Tibial nerve (tissue), 4 donors: Measurements from ENCODE around the gene SNX18.

Source experiments
- CTCF ChIP-seq, 5 experiments: fragments of 200-600 bp in 3 of 5; fragments of 450-650 bp in 2 of 5; sonication (generic) in 3 of 5; IDR thresholded peaks; one replicate each; pipeline ENCODE4 v1.5.1; 2016 to 2019; ENCODE audit warnings: antibody characterized with exemption in 5 of 5, mild to moderate bottlenecking in 3 of 5, moderate library complexity in 2 of 5
- EP300 ChIP-seq, 2 donors: sonication (generic); formaldehyde crosslinking; IDR thresholded peaks; one replicate each; pipeline ENCODE4 v1.6.1; 2017; ENCODE audit warnings: antibody characterized with exemption in 2 of 2, mild to moderate bottlenecking in 1 of 2
- POLR2A ChIP-seq, 2 donors: fragments of 450-650 bp; IDR thresholded peaks; one replicate each; pipeline ENCODE4 v1.6.1; 2017; ENCODE audit warnings: antibody characterized with exemption in 2 of 2, mild to moderate bottlenecking in 2 of 2, moderate library complexity in 2 of 2

GRCh38 chr5:54551292-54551691, 33.7 kb downstream of the SNX18 start:
- no peak for TF ChIP-seq POLR2A (IDR thresholded peaks at IDR 0.05)
- no peak for TF ChIP-seq CTCF (IDR thresholded peaks at IDR 0.05)
- no peak for TF ChIP-seq EP300 (IDR thresholded peaks at IDR 0.05)
